Smooth muscle cell (in vitro differentiated cells): Measurements from ENCODE around the gene FAM216B. TPM values are rescaled to one million over a fixed set of nuclear protein-coding genes. Genes with fewer than 3 reads are reported as not detected.
A peak's percentile ranks its signal among the peaks of the same experiment; 100 is the strongest.

Experiments used
- DNase-seq: peaks from one replicate; lab custom pipeline; 2025; ENCODE audit not compliant: unreplicated experiment; lab: John Stamatoyannopoulos, UW
- H2AFZ ChIP-seq: fragments of 200-600 bp; sonication (generic); 2 replicates; pipeline ENCODE4 v1.6.0; 2016; ENCODE audit warnings: antibody characterized with exemption, low read depth, mild to moderate bottlenecking
- H3F3A ChIP-seq: fragments of 200-600 bp; sonication (generic); 2 replicates; pipeline ENCODE4 v1.6.0; 2017; ENCODE audit warnings: antibody characterized with exemption, low read depth
- H3K27ac ChIP-seq: fragments of 200-600 bp; sonication (generic); 2 replicates; pipeline ENCODE4 v1.5.1; 2016; ENCODE audit warnings: low read depth, mild to moderate bottlenecking
- H3K27me3 ChIP-seq: fragments of 200-600 bp; sonication (generic); 2 replicates; pipeline ENCODE4 v1.6.1; 2016; ENCODE audit warnings: low read depth, mild to moderate bottlenecking
- H3K36me3 ChIP-seq: fragments of 200-600 bp; sonication (generic); 2 replicates; pipeline ENCODE4 v1.5.1; 2016; ENCODE audit warnings: low read depth
- H3K4me1 ChIP-seq: fragments of 200-600 bp; sonication (generic); 2 replicates; pipeline ENCODE4 v1.5.1; 2016; ENCODE audit warnings: low read depth
- H3K4me2 ChIP-seq: fragments of 200-600 bp; sonication (generic); 2 replicates; pipeline ENCODE4 v1.6.0; 2016; ENCODE audit warnings: mild to moderate bottlenecking
- H3K4me3 ChIP-seq: fragments of 200-600 bp; sonication (generic); 2 replicates; pipeline ENCODE4 v1.5.1; 2016; ENCODE audit warnings: mild to moderate bottlenecking
- H3K79me2 ChIP-seq: fragments of 200-600 bp; sonication (generic); 2 replicates; pipeline ENCODE4 v1.6.0; 2016; ENCODE audit warnings: low read depth, mild to moderate bottlenecking
- H3K9ac ChIP-seq: fragments of 200-600 bp; sonication (generic); 2 replicates; pipeline ENCODE4 v1.6.0; 2016; ENCODE audit warnings: low read depth
- H3K9me3 ChIP-seq: fragments of 200-600 bp; sonication (generic); replicated peaks from 2 replicates; pipeline ENCODE4 v1.5.1; 2016; ENCODE audit warnings: low read depth
- H4K20me1 ChIP-seq: fragments of 200-600 bp; sonication (generic); 2 replicates; pipeline ENCODE4 v1.6.0; 2016; ENCODE audit warnings: low read depth
- CTCF ChIP-seq: fragments of 200-600 bp; sonication (generic); IDR thresholded peaks from 2 replicates; pipeline ENCODE4 v1.5.1; 2017; ENCODE audit warnings: borderline replicate concordance, mild to moderate bottlenecking, antibody characterized with exemption; ENCODE audit not compliant: insufficient read depth, poor library complexity, severe bottlenecking
- WGBS: methylation state at CpG from one replicate; pipeline ENCODE4 v1.1.7; 2016; ENCODE audit warnings: low lambda C conversion rate; 5-methylcytosine and 5-hydroxymethylcytosine counted together
- polyA plus RNA-seq: library from polyadenylated mRNA; unstranded; fragments of >200 nt; fragmentation: Nextera tagmentation; extraction: Ambion mirVana; gene quantifications from 2 replicates; pipeline ENCODE4 v1.2.1, GENCODE V29; 2016
- total RNA-seq: library from RNA; depleted of rRNA; stranded (reverse); fragments of >200 nt; gene quantifications from 2 replicates; pipeline ENCODE4 v1.2.3, GENCODE V29; 2014

The FAM216B gene
- total and polyA plus RNA-seq, 2 experiments from 2014 or later = not detected

DNA sequence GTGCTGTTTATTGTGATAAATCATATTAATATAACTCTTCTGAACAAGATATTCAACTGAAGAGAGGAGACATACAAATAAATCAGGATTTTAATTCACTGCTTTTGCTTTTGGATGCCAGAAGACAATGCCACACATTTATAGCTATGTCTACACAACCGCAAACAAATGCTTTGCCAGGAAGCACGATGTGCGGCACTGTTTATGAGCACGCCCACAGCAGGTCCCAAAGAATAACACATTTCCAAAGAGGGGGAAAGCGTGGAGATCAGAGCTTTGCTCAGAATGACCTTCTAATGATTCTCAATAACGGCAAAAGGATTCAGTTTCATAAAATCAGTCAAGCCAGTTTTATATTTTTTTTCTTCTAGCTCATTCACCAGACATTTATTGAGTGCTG is 16.7 kb downstream of the FAM216B start:
- H3F3A ChIP-seq = no peaks in the 10 kb centered on the region
- no peaks in the 10 kb centered on the region for H3K27me3 ChIP-seq
- H3K79me2 ChIP-seq = no peaks in the 10 kb centered on the region
- H3K4me1 ChIP-seq = no peaks in the 10 kb centered on the region
- DNase-seq = no peak
- no peaks in the 10 kb centered on the region for H4K20me1 ChIP-seq
- no peaks in the 10 kb centered on the region for H3K36me3 ChIP-seq
- no peak overlapping the region for H3K9ac ChIP-seq
- no peak for TF ChIP-seq CTCF
- no peak overlapping the region for H3K4me3 ChIP-seq
- 79% methylated on average over 6 of the region's 6 CpGs for WGBS
- H3K4me2 ChIP-seq = no peak overlapping the region
- H3K27ac ChIP-seq = no peak overlapping the region
- H3K9me3 ChIP-seq = no peaks in the 10 kb centered on the region
- H2AFZ ChIP-seq = no peak overlapping the region

DNA sequence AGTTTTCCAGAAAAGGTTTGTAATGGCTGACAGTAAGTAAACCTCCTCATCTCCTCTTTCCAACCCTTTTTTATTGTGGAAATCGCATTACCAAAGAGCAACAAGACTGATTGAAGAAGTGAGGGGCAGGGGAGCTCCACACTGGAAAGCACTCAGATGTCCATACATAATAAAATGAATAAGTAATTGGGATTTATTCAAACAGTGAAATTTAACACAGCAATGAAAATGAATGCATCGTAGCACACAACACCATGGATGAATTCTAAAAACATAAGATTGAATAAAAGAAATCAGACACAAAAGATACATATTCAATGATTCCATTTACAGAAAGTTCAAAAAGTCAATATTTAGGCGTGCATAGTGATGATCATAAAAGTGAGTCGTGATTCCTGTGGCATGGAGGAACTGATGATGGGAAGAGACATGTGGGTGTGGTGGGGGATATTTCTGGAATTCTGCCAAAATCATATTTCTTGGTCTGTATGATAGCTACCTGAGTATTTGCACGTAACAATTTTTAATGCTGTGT is 18.8 kb downstream of the FAM216B start:
- Histone ChIP-seq H3K27me3 (no peaks in the 10 kb centered on the region), H4K20me1 (no peaks in the 10 kb centered on the region), H2AFZ (no peak overlapping the region), H3K9ac (no peak overlapping the region), H3K27ac (no peak overlapping the region), H3K4me2 (no peak overlapping the region), H3K4me3 (no peak overlapping the region), H3K36me3 (no peaks in the 10 kb centered on the region), H3F3A (no peaks in the 10 kb centered on the region), H3K4me1 (no peaks in the 10 kb centered on the region), H3K9me3 (no peaks in the 10 kb centered on the region), H3K79me2 (no peaks in the 10 kb centered on the region)
- TF ChIP-seq CTCF = no peak
- DNase-seq = no peak
- 73% methylated on average over 5 of the region's 5 CpGs for WGBS

GRCh38 chr13:42803563-42804204 is 22.3 kb downstream of the FAM216B start:
- no peak for TF ChIP-seq CTCF
- H2AFZ ChIP-seq = peak overlapping the region; percentile 7
- WGBS = 88% methylated on average over 2 of the region's 2 CpGs
- H3K4me1 ChIP-seq = no peaks in the 10 kb centered on the region
- H3K4me3 ChIP-seq = no peak overlapping the region
- no peak overlapping the region for H3K4me2 ChIP-seq
- no peaks in the 10 kb centered on the region for H3K9me3 ChIP-seq
- H3K79me2 ChIP-seq = no peaks in the 10 kb centered on the region
- H3K36me3 ChIP-seq = no peaks in the 10 kb centered on the region
- no peak overlapping the region for H3K27ac ChIP-seq
- peaks cover 3% of the 10 kb centered on the region for H3F3A ChIP-seq
- H4K20me1 ChIP-seq = no peaks in the 10 kb centered on the region
- H3K9ac ChIP-seq = no peak overlapping the region
- no peak for DNase-seq
- no peaks in the 10 kb centered on the region for H3K27me3 ChIP-seq

DNA sequence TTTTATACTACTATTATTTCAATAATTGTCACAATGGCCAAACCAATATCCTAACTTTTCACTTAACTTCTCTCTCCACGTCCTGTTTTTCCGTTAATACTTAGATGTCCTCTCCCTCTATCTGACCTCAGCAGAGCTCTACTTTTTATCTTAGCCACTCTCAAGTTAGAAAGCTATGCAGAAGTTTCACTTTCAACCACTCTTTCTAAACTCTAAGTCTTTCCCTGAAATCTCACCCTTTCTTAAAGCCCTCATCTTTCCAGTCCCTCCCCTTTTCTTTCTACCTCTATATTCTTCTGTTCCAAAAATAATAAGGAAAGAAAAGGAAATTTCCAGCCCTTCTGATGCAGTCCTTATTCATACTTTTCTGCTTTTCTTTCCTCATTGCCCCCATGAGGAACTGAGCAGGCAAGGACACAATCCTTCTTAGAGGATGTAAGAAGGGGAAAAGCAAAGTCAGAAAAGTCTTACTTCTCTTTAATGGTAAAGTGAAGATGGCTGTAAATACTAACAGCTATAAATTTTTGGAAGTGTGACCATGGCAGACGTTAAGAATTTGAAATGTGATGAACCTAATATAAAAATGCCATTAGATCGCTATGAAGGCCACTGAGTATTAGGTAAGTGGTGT is 23.0 kb downstream of the FAM216B start:
- H3K27ac ChIP-seq = no peak overlapping the region
- 68% methylated on average over 4 of the region's 4 CpGs for WGBS

More for the DNA sequence above, 23.0 kb downstream of the FAM216B start:
- Histone ChIP-seq H3K4me3 (no peak overlapping the region), H4K20me1 (no peaks in the 10 kb centered on the region), H3F3A (peaks cover 3% of the 10 kb centered on the region), H3K9ac (no peak overlapping the region), H3K4me1 (no peaks in the 10 kb centered on the region), H3K36me3 (no peaks in the 10 kb centered on the region), H3K4me2 (no peak overlapping the region), H3K79me2 (no peaks in the 10 kb centered on the region), H3K27me3 (no peaks in the 10 kb centered on the region), H2AFZ (peak overlapping the region; percentile 7), H3K9me3 (no peaks in the 10 kb centered on the region)
- TF ChIP-seq CTCF = no peak
- DNase-seq = no peak
